ENCODE results near the gene CDC42BPB.

Gene CDC42BPB

DNA sequence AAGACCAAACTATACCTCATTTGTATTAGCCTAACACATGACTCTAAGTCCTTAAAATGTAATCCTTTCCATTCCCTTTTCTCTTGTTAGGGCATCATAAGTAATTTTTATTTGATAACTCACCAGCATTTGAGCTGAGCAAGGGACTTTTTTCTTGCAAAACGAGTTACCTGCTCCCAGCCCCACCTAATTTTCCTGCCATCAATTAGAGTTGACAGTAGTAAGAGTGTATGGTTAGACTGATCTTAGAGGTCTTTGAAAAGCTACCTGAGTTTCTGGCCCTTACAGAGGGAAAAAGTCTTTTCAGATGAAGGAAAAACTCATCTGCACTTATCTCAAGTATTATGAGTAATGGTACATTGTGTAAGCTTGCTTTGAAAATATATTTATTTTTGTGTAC lies 168.6 kb downstream of the CDC42BPB start:
- no peak for DNase-seq

DNA sequence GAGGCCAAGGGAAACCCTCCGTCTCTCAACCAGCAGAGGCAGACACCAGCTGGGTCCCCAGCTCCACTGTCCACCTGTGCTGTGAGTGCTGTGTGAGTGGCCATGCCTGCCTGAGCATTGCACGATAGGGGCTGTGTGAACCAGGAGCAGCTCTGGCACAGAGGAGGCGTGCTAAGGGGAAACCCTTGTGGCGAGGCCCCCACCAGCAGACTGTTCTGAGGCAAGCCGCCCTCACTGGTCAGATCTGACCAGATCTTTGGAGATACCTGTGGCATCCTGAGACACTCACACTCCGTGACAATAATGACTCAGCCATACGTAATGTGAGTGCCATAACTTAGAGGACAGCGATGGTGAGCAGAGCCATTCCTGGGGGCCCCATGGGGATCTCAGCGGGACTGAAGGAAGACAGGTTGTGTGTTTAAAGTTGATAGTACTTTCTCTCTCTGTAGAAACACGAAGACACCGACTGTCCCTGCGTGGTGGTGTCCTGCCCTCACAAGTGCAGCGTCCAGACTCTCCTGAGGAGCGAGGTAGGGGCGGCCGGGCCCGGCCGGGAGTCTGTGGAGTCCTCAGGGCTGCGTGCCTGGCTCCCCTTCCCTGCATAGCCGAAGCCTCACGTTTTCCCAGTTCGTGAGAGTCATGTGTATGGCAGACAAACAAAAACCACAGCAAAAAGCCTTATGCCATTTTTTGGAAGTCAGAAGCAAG lies 171.5 kb downstream of the CDC42BPB start:
- no peak for DNase-seq

DNA sequence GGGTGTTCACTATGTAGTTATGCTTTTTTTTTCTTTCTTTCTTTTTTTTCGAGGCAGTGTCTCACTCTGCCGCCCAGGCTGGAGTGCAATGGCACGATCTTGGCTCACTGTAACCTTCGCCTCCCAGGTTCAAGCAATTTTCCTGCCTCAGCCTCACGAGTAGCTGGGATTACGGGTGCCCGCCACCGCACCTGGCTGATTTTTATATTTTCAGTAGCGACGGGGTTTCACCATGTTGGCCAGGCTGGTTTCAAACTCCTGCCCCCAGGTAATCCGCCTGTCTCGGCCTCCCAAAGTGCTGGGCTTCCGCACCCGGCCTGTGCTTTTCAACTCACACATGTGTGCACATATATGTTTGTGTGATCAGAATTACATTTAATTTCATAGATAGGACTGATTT lies 173.8 kb downstream of the CDC42BPB start:
- DNase-seq: no peak

DNA sequence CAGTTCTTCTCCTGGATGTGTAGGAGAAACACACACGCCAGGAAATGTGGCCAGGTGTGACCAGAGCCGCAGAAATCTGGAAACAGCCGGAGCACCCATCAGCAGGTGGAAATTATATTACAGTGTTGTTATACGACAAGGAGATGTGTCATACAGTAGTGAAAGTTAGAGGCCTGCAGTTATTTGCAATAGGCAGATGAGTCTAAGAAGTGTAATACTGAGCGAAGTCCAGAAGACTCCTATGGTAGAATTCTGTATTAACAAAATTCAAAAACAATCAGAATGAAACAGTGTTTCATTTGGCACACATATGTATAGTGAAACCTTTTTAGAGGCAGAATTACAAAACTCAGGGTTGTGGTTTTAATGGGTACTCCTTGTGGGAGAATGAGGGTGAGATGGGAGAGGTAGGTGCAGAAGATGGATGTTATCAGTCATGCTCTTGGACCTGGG lies 174.2 kb downstream of the CDC42BPB start:
- DNase-seq: no peak
